Measurements from ENCODE around the gene DESI2. TPM values are rescaled to one million over a fixed set of nuclear protein-coding genes. Genes with fewer than 3 reads are reported as not detected.

The DESI2 gene
- total RNA-seq, 1 experiment from 2014 or later, result 53.9 TPM

- H3K4me1 ChIP-seq (ENCODE audit: control insufficient read depth, insufficient read depth, low read length), result no peaks in the 10 kb centered on the region
- H3K27me3 ChIP-seq (ENCODE audit: control insufficient read depth, insufficient read depth, low read length), result no peaks in the 10 kb centered on the region
- intact Hi-C loops (cut with micrococcal nuclease; ENCODE audit: unreplicated experiment) (no loop called here), in situ Hi-C loops (cut with HindIII; ENCODE audit: low pct_unique_long_range_greater_than_20kb, low sequenced_read_pairs) (no loop called here)
- H3K27ac ChIP-seq (ENCODE audit: low read length), result no peak overlapping the region
- peaks cover 7% of the 10 kb centered on the region for H3K36me3 ChIP-seq (ENCODE audit: control insufficient read depth, insufficient read depth, low read length)
- POLR2A ChIA-PET, result no interaction called here
- H3K9me3 ChIP-seq (ENCODE audit: control insufficient read depth, insufficient read depth, low read depth, low read length), result no peaks in the 10 kb centered on the region
- no peak overlapping the region for H3K4me3 ChIP-seq (ENCODE audit: low read depth in 2 of 2, low read length in 2 of 2)
- no peak for ATAC-seq
- BruUV-seq (replicated peaks), result no TSS peak
- CTCF ChIA-PET, result no interaction called here
- DNase-seq (ENCODE audit: low read depth, low spot score), result no peak
- TF ChIP-seq SIN3A (IDR thresholded peaks at IDR 0.05; ENCODE audit: borderline replicate concordance, insufficient read depth, low read depth, low read length) (no peak), REST (IDR thresholded peaks at IDR 0.05; ENCODE audit: insufficient read depth in 1 of 2, low read depth in 2 of 2, low read length in 1 of 2) (no peak), CTCF (IDR thresholded peaks at IDR 0.05) (no peak), TCF7L2 (IDR thresholded peaks at IDR 0.05; ENCODE audit: low read depth, low read length) (no peak), POLR2AphosphoS5 (IDR thresholded peaks at IDR 0.05; ENCODE audit: low read depth, low read length) (no peak)
These were observed 52.6 kb downstream of the DESI2 start for GRCh38 chr1:244705261-244706234.

- H3K9me3 ChIP-seq (ENCODE audit: control insufficient read depth, insufficient read depth, low read depth, low read length), result no peaks in the 10 kb centered on the region
- ChIA-PET CTCF (no interaction called here), POLR2A (no interaction called here)
- no peak for DNase-seq (ENCODE audit: low read depth, low spot score)
- H3K4me3 ChIP-seq (ENCODE audit: low read depth in 2 of 2, low read length in 2 of 2), result no peak overlapping the region
- no peaks in the 10 kb centered on the region for H3K4me1 ChIP-seq (ENCODE audit: control insufficient read depth, insufficient read depth, low read length)
- no peak for ATAC-seq
- TF ChIP-seq SIN3A (IDR thresholded peaks at IDR 0.05; ENCODE audit: borderline replicate concordance, insufficient read depth, low read depth, low read length), result no peak
- no peak for TF ChIP-seq POLR2AphosphoS5 (IDR thresholded peaks at IDR 0.05; ENCODE audit: low read depth, low read length)
- no peak for TF ChIP-seq TCF7L2 (IDR thresholded peaks at IDR 0.05; ENCODE audit: low read depth, low read length)
- TF ChIP-seq REST (IDR thresholded peaks at IDR 0.05; ENCODE audit: insufficient read depth in 1 of 2, low read depth in 2 of 2, low read length in 1 of 2), result no peak
- TF ChIP-seq CTCF (IDR thresholded peaks at IDR 0.05), result no peak
- no peak overlapping the region for H3K27ac ChIP-seq (ENCODE audit: low read length)
- H3K36me3 ChIP-seq (ENCODE audit: control insufficient read depth, insufficient read depth, low read length), result peaks cover 6% of the 10 kb centered on the region; the same call in 1 of the 2 replicates
- no peaks in the 10 kb centered on the region for H3K27me3 ChIP-seq (ENCODE audit: control insufficient read depth, insufficient read depth, low read length)
- intact Hi-C loops (cut with micrococcal nuclease; ENCODE audit: unreplicated experiment) (no loop called here), in situ Hi-C loops (cut with HindIII; ENCODE audit: low pct_unique_long_range_greater_than_20kb, low sequenced_read_pairs) (no loop called here)
- no TSS peak for BruUV-seq (replicated peaks)
These were observed 56.1 kb downstream of the DESI2 start for GRCh38 chr1:244709076-244709475.

All from Panc1 (cell line).